ENCODE measurements around the gene PLEKHM3. TPM values are rescaled to one million over a fixed set of nuclear protein-coding genes. Genes with fewer than 3 reads are reported as not detected.
A peak's percentile ranks its signal among the peaks of the same experiment; 100 is the strongest.

PLEKHM3 gene
- total and polyA plus RNA-seq, 2 of the 13 experiments (the other 11 are each of a cell fraction or from before 2014, with no cell fraction given): 4.5 to 4.7 TPM

DNA sequence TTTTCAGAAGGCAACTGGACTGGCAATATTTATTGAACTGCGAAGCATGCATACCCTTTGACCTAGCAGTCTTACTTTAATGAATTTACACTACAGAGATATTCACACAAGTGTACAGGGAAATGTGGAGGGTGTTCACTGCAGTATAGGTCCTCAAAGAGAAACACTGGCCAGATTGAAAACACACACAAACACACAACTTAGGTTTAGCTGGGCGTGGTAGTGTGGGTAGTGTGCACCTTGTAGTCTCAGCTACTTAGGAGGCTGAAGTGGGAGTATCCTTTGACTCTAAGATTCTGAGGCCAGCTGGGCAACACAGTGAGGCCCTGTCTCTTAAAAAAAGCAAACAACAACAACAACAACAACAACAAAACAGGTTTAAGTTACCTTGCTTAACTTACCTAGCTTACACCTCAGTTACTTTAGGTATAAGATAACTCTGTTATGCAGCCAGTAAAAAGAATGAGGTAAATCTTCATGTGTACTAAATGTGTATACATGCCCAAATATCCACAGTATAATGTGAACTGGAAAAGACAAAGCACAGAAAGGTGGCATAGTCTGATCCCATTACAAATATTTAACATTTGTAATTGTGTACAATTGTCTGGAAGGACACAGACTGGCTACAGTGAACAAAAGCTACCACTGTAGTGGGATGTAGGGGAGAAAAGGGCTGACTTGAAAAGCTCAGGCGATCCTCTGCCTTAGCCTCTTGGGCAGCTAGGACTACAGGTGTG lies 149.7 kb downstream of the PLEKHM3 start (continued):
- TF ChIP-seq CEBPG (CRISPR knock-in tag; IDR thresholded peaks at IDR 0.05) (peak; percentile 31; the same call in 1 of the 2 replicates), SAP130 (CRISPR knock-in tag; IDR thresholded peaks at IDR 0.05; ENCODE audit: low read depth) (peak; percentile 53), GATAD2A (CRISPR knock-in tag; IDR thresholded peaks at IDR 0.05) (peak; percentile 70; the same call in 1 of the 2 replicates), NFIC (IDR thresholded peaks at IDR 0.05; ENCODE audit: low read length) (0 out of 2 replicates have a peak, but pooled peaks have one; percentile 33), SKI (IDR thresholded peaks at IDR 0.05; ENCODE audit: partially characterized antibody) (peak; percentile 84), SOX13 (IDR thresholded peaks at IDR 0.05) (peak; percentile 45; the same call in 1 of the 2 replicates), SOX13 (CRISPR knock-in tag; conservative IDR thresholded peaks at IDR 0.05 in 1 of 2, IDR thresholded peaks at IDR 0.05 in 1 of 2) (peak in 1 of 2 experiments; percentile 98; a peak in 2 of 4 replicates), TIGD3 (CRISPR knock-in tag; IDR thresholded peaks at IDR 0.05; ENCODE audit: borderline replicate concordance) (no peak), RARA (CRISPR knock-in tag; IDR thresholded peaks at IDR 0.05) (peak; percentile 52), MYPOP (CRISPR knock-in tag; IDR thresholded peaks at IDR 0.05) (no peak; the same call in 1 of the 2 replicates), ZNF256 (CRISPR knock-in tag; conservative IDR thresholded peaks at IDR 0.05) (no peak), FOXA1 (IDR thresholded peaks at IDR 0.05) (no peak), FOXA1 (CRISPR knock-in tag; IDR thresholded peaks at IDR 0.05) (peak; percentile 64), FOXP1 (IDR thresholded peaks at IDR 0.05) (peak; percentile 64; the same call in 1 of the 2 replicates), FOXP1 (CRISPR knock-in tag; IDR thresholded peaks at IDR 0.05) (peak; percentile 76; the same call in 1 of the 2 replicates), PHF8 (CRISPR knock-in tag; IDR thresholded peaks at IDR 0.05) (no peak), SOX5 (CRISPR knock-in tag; IDR thresholded peaks at IDR 0.05; ENCODE audit: borderline replicate concordance) (peak; percentile 96), CREM (IDR thresholded peaks at IDR 0.05) (0 out of 2 replicates have a peak, but pooled peaks have one; percentile 37), CREM (CRISPR knock-in tag; IDR thresholded peaks at IDR 0.05) (no peak)
- TF ChIP-seq, protein P1, sequence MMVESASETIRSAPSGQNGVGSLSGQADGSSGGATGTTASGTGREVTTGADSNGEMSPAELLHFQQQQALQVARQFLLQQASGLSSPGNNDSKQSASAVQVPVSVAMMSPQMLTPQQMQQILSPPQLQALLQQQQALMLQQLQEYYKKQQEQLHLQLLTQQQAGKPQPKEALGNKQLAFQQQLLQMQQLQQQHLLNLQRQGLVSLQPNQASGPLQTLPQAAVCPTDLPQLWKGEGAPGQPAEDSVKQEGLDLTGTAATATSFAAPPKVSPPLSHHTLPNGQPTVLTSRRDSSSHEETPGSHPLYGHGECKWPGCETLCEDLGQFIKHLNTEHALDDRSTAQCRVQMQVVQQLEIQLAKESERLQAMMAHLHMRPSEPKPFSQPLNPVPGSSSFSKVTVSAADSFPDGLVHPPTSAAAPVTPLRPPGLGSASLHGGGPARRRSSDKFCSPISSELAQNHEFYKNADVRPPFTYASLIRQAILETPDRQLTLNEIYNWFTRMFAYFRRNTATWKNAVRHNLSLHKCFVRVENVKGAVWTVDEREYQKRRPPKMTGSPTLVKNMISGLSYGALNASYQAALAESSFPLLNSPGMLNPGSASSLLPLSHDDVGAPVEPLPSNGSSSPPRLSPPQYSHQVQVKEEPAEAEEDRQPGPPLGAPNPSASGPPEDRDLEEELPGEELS (CRISPR knock-in tag; IDR thresholded peaks at IDR 0.05): peak; percentile 68
- TF ChIP-seq, protein P2, sequence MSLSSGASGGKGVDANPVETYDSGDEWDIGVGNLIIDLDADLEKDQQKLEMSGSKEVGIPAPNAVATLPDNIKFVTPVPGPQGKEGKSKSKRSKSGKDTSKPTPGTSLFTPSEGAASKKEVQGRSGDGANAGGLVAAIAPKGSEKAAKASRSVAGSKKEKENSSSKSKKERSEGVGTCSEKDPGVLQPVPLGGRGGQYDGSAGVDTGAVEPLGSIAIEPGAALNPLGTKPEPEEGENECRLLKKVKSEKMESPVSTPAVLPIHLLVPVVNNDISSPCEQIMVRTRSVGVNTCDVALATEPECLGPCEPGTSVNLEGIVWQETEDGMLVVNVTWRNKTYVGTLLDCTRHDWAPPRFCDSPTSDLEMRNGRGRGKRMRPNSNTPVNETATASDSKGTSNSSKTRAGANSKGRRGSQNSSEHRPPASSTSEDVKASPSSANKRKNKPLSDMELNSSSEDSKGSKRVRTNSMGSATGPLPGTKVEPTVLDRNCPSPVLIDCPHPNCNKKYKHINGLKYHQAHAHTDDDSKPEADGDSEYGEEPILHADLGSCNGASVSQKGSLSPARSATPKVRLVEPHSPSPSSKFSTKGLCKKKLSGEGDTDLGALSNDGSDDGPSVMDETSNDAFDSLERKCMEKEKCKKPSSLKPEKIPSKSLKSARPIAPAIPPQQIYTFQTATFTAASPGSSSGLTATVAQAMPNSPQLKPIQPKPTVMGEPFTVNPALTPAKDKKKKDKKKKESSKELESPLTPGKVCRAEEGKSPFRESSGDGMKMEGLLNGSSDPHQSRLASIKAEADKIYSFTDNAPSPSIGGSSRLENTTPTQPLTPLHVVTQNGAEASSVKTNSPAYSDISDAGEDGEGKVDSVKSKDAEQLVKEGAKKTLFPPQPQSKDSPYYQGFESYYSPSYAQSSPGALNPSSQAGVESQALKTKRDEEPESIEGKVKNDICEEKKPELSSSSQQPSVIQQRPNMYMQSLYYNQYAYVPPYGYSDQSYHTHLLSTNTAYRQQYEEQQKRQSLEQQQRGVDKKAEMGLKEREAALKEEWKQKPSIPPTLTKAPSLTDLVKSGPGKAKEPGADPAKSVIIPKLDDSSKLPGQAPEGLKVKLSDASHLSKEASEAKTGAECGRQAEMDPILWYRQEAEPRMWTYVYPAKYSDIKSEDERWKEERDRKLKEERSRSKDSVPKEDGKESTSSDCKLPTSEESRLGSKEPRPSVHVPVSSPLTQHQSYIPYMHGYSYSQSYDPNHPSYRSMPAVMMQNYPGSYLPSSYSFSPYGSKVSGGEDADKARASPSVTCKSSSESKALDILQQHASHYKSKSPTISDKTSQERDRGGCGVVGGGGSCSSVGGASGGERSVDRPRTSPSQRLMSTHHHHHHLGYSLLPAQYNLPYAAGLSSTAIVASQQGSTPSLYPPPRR (CRISPR knock-in tag; IDR thresholded peaks at IDR 0.05; ENCODE audit: borderline replicate concordance): peak; percentile 61; the same call in 1 of the 2 replicates

All from HepG2 (cell line).